VCaP (cell line): ENCODE data around the gene MLLT3.

Experiments
- H3K27ac ChIP-seq: fragments of 450-650 bp; 2 replicates; pipeline ENCODE4 v1.5.1; 2017
- CTCF ChIP-seq: fragments of 450-650 bp; conservative IDR thresholded peaks from 2 replicates; pipeline ENCODE4 v1.5.1; 2017; ENCODE audit warnings: mild to moderate bottlenecking, moderate library complexity

Gene MLLT3

GRCh38 chr9:20604562-20604961, 17.7 kb downstream of the MLLT3 start:
- no peak for TF ChIP-seq CTCF
- H3K27ac ChIP-seq = no peak overlapping the region

GRCh38 chr9:20603524-20604268, 18.6 kb downstream of the MLLT3 start:
- no peak for TF ChIP-seq CTCF
- H3K27ac ChIP-seq = no peak overlapping the region

DNA sequence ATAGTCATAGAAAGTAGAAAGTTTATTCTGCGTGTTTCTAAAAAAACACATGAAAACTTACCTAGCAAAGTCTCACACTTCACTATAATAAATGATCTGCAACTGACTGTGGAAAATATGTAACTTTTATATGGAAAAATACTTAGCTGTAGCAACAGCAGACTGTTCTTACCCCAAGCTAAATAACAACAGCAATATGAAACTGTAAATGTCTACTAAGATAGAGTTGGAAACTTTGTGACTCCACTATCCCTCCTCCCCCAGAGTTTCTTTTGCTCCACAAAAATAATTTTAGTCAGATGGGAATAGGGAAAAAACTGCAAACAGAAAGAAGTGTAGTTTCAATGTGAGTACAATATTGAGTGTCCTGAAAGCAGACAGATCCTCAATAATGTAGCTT, 21.0 kb downstream of the MLLT3 start:
- no peak for TF ChIP-seq CTCF
- H3K27ac ChIP-seq = no peak overlapping the region

GRCh38 chr9:20599195-20599594, 23.1 kb downstream of the MLLT3 start:
- no peak for TF ChIP-seq CTCF
- H3K27ac ChIP-seq = no peak overlapping the region

- H3K27ac ChIP-seq = no peak overlapping the region
- TF ChIP-seq CTCF = no peak
These were observed 23.9 kb downstream of the MLLT3 start for GRCh38 chr9:20598367-20598766.

- H3K27ac ChIP-seq = no peak overlapping the region
These were observed 24.4 kb downstream of the MLLT3 start for GRCh38 chr9:20597862-20598261.

GRCh38 chr9:20594608-20595007, 27.7 kb downstream of the MLLT3 start:
- no peak for TF ChIP-seq CTCF
- H3K27ac ChIP-seq = no peak overlapping the region

More at GRCh38 chr9:20597862-20598261, 24.4 kb downstream of the MLLT3 start:
- no peak for TF ChIP-seq CTCF
